ENCODE results near the gene USP38.

GRCh38 chr4:143230683-143231082 lies 46.0 kb downstream of the USP38 start:
- no peak for TF ChIP-seq SMC3 (IDR thresholded peaks at IDR 0.05; ENCODE audit: low read depth, low read length)
- TF ChIP-seq CTCF (IDR thresholded peaks at IDR 0.05) = no peak
- TF ChIP-seq FOXM1 (IDR thresholded peaks at IDR 0.05; ENCODE audit: low read depth) = no peak
- no peak for TF ChIP-seq PBX3 (IDR thresholded peaks at IDR 0.05)
- no peak for TF ChIP-seq POLR2AphosphoS5 (IDR thresholded peaks at IDR 0.05; ENCODE audit: low read depth, low read length)
- TF ChIP-seq CHD2 (IDR thresholded peaks at IDR 0.05; ENCODE audit: low read length, partially characterized antibody) = no peak
- TF ChIP-seq USF2 (IDR thresholded peaks at IDR 0.05; ENCODE audit: borderline replicate concordance, low read depth, low read length) = no peak
- TF ChIP-seq RAD21 (IDR thresholded peaks at IDR 0.05; ENCODE audit: low read length) = no peak
- no peak for TF ChIP-seq GABPA (IDR thresholded peaks at IDR 0.05; ENCODE audit: low read depth)
- TF ChIP-seq REST (IDR thresholded peaks at IDR 0.05; ENCODE audit: low read depth, low read length) = no peak

Data from SK-N-SH (cell line).